NOMO-1 (cell line): Measurements from ENCODE around the gene SLC16A12.
A peak's percentile ranks its signal among the peaks of the same experiment; 100 is the strongest.
"Not testable (repeated sequence)": the region's sequence is repeated elsewhere in the genome, so short reads cannot be mapped to it uniquely, and the experiment has no call there.

Experiments
- DNase-seq, 2 experiments: peaks; one replicate each; lab custom pipeline; 2025; ENCODE audit not compliant: unreplicated experiment in 2 of 2; lab: John Stamatoyannopoulos, UW

The SLC16A12 gene

DNA sequence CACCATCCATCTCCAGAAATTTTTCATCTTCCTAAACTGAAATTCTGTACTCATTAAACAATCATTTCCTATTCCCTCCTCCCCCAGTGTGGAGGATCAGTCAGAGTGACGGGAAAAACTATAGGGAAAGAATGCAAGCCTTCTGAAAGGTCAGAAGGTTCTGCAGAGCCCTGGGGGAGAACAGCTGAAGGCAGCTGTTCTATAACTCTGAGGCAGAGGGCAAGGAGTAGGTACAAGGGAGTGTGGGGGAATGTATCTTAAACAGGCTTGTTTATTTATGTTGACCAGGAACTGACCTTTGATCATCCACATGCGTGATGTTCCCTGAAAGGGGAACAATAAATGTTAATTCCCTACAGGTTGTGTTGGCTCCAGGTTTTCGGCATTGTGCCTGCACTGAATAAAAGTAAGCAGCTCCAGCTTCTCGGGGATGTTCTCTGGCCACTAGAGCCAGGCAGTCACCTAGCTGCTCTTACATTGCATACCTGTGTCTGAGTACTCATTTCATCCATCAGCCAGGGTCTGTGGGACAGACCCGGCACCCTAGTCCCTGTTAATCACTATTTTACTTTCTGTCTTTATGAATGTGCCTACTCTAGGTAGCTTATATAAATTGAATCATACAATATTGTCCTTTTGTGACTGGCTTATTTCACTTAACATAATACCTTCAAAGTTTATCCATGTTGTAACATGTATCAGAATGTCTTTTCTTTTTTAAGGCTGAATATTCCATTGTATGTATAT is 137.2 kb downstream of the SLC16A12 start:
- DNase-seq: no peak

DNA sequence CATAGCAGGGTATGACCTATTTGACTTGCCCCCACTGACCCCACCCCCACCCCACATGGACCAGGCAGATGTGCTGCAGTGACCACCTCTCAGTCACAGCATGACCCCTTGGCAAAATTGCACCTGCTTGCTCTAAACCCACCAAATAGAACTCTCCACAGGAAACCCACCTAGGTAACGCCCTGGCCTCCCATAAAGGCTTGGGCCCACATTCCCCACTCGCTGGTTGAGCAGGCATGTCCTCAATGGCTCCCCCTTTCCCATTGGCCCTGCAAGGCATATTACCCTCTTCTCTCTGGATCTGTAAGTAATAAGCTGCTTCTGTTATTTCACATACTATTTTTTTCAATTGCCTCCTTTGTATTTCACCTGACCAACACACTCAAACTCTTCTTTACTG is 140.3 kb downstream of the SLC16A12 start:
- no peak for DNase-seq

DNA sequence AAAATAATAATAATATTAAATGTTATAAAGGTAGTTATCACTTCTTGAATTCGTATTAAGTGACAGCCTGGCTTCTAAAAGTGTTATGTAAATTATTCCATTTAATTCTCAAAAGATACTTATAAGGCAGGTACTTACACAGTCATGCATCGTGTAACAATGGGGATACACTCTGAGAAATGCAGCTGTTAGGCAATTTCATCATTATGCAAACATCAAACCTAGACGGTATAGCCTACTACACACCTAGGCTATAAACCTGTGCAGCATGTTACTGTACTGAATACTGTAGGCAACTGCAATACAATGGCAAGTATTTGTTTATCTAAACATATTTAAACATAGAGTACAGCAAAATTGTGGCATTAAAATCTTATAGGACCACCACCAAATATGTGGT is 141.5 kb downstream of the SLC16A12 start:
- no peak for DNase-seq

DNA sequence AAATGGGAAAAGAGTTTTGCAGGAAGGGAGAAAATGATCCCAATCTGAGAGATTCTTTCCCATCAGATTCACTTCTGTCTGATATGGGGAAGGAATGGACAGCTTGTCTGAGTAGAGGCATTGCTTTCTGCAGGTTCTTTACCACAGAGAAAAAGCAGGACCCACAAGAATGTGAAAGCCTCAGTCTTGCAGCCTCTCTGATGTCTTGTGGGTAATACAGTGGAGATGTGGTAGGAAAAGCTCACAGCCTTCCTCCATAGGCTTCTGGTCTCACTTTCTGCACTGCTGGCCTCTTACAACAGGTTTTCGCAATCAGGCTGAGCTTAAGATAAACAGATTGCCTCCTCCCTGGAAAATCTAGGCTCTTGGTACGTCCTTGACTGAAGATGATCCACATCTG is 142.4 kb downstream of the SLC16A12 start:
- DNase-seq: peak; percentile 26 to 56

DNA sequence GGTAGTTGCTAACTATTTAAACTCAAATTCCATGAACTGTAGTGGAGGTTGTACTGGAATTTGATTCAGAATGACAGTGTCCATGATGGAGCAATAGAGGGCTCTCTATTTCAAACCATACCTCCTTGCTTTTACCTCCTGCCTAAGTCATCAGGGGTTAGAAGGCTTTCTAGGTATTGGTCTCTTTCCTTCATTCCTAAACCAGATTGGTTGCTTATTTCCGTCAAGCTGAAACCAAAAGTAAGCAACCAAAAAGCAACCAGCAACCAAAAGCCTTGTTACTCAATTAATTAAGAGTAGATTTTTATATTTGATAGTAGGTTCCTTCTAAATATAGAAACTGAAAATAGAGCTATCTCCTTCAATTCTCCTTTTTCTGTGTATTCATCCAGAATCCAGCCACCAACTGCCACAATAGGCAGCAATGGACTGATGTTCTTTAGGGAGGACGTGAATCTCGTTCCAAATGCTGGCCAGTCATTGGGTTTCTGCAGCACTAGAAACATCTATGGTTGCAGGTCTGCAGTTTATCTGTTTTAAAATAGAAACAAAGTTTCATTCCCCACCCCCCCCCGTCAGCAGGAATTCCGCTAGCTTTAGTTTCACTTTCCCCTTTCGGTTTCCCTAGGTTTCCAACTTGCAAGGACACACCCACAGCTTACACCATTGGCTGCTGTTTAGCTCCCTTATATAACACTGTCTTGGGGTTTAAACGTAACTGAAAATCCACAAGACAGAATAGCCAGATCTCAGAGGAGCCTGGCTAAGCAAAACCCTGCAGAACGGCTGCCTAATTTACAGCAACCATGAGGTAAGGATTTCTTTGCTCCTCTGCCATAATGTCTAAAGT is 143.3 kb downstream of the SLC16A12 start, which contains the start of gene IFIT1:
IFIT1 (plus strand) TSS at position 717 of the 850 bp plus-strand sequence; CDS start at position 807, 90 bp downstream.
- peak; percentile 36 to 63 for DNase-seq

DNA sequence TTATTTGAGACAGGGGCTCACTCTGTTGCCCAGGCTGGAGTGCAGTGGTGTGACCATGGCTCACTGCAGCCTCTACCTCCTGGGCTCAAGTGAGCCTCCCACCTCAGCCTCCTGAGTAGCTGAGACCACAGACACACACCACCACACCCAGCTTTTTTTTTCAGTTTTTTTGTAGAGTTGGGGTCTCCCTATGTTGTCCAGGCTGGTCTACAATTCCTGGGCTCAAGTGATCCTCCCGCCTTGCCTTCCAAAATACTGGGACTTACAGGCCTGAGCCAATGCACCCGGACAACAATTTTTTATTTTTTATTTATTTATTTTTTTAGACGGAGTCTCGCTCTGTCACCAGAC is 144.2 kb downstream of the SLC16A12 start:
- DNase-seq: not testable (repeated sequence)

DNA sequence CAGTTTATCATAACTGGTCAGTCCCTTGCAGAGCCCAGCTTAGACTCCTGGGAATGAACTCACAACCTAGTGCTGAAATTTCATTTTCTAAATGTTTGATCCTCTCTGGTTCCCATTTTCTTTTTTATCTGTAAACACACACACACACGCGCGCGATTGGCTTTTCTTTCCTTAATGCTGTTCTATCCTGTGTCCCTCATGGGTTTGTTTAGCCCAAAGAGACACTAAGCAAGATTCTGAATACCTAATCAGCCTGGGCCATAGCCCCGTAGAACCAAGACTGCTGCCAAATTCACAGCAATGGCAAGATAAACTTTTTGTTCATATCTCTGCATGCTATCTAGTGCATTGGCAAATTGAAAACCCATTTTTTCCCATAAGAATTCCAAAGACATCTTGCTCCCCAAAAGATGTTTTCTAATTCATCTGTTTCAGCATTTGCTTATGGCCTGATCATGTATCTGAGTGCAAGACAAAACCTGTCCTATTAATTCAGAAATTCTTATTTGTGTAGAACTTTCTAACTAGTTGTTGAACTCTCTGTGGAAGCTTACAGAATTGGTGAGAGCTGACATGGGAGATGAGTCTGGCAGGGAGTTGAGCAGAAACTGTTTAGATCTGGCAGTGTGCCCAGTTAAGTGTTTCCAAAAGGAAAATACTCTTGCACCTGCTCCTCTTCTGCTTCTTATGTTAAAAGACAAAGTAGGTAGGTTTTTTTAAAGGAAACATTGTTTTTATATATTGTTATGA is 144.7 kb downstream of the SLC16A12 start:
- DNase-seq: no peak

DNA sequence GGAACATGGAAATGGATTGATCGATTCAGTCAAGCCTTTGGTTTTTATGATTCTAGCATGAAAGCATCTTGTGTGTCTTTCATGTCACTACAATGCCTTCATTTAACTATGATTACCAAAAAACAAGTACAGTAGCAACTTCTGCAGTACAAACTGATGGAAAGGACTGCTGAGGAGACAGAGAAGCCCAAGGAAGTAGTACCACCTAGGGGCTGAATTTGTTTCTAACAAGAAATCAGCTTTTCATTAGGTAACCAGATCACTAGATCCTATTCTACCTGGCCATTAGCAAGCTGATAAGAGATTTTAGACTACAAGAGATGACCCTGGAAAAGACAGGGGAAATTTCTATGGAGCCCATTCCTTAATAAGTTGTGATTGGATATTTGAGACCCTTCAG is 146.1 kb downstream of the SLC16A12 start:
- DNase-seq: peak; percentile 14 to 15

DNA sequence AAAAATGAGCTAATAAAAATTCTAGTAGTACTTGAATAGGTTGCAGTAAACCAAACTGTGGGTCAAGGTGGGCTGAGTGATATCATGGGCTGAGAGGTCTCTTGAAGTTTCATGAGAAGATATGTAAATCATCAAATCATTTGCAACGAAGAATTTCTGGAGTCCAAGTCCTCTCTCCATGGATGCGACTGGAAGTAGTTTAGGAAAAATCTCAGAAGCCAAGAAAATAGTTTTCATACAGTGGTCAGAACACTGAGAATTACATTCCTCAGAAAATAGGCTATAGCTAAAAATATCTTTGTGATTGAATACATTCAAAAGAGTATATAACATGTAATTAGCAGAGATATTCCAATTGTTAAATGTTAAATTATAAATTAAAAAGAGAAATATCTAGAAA is 146.6 kb downstream of the SLC16A12 start:
- DNase-seq: no peak

DNA sequence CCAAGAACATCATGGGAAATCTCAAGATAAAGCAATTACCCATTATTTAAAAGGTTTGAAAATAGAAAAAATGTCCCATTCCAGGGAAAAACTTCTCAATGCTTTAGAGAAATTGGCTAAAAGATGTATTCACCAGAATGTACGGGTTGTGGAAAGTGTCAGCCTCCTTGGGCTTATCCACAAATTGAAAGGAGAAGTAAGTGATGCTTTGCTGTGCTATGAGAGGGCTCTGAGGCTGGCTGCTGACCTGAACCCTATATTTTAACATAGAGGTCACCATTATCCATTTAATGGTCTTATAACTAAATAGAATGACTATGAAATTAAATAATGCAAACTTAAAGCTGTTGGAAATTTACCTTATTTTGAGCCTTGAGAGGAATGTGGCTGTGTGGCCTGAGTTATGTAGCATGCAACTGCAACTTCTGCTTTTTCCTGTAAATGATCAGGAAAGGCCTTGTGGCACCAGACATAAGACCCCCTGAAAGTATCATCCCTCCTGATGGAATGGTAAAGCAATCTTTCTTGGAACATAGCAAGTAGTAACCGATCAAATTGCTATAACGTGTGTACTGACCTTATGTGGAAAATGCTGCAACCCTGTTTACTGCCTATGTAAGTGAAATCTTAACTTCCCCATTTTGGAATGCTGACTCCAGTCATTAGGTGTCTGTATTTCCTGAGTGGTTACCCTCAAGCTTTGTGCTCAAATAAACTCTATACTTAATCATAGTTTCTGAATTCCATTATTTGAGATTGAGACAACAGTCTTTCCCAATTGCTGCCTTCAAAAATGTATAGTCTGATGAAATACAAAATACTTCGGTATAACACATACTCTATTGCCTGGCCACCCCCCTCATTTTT is 150.7 kb downstream of the SLC16A12 start:
- peak; percentile 62 to 95 for DNase-seq

DNA sequence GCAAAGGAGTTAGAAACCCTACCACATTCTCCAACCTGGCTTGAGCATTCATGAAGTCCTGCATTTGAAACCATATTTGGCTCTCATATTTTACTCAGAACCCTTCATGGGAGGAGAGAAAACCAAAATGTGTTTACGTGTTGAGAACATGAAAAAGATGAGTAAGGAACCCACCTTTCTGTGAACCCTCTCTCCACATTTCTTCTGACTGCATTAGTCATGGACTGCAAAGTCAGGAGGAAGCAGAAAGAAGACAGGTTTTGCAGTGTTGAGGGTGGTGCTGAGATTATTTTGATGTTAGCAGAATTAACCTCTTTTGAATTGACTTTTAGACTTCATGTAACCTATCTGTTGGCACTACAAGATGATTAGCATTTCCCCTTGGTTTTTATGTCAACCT is 152.6 kb downstream of the SLC16A12 start:
- no peak for DNase-seq
